ENCODE results near the gene VKORC1. TPM values are rescaled to one million over a fixed set of nuclear protein-coding genes. Genes with fewer than 3 reads are reported as not detected.

VKORC1 gene
- polyA plus RNA-seq, 5 donors: 61.7 to 78.7 (median 69.5) TPM

- DNase-seq: no peak
These were observed 37.8 kb upstream of the VKORC1 start for GRCh38 chr16:31132303-31132979.

- no peak for DNase-seq
These were observed 37.3 kb upstream of the VKORC1 start for GRCh38 chr16:31131841-31132271.

DNA sequence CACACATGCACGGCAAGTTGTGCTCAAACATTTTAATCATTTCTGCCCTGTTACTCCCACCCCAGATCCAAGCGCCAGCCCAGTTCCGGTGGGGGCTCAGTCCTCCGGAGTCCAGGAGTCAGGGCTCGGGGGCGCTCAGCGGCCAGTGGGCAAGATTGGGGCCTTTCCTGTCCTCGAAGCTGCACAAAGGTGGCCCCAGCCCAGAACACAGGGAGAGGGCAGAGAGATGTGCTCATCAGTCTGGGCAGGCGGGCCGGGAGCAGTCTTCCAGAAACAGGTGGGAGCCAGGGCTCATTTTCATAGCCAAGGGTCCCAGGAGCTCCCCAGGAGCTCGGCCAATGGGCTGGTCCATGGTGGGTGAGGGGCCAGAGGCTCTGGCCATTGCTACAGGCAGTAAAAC, 36.8 kb upstream of the VKORC1 start:
- DNase-seq: no peak

DNA sequence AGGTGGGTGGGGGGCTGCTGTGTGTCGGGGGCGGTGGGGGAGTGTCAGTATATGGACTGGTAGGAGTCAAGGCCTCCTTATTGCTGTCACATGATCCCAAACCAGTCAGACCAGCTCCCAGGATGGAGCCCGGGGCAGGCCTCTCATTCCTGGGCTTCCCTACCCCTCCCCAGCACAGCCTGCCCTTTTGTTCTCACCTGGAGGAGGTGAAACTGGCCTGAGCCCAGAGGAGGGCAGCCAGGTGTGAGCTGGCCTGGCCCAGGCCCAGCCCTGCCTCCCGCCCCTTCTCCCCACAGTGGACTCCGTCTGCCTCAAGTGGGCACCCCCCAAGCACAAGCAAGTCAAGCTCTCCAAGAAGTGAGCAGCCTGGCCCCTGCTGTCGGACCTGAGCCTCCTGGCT, 36.3 kb upstream of the VKORC1 start:
- peak; percentile 73 to 78 for DNase-seq

GRCh38 chr16:31130336-31130891, 35.8 kb upstream of the VKORC1 start:
- DNase-seq: no peak

GRCh38 chr16:31129568-31130335, 35.2 kb upstream of the VKORC1 start:
- no peak for DNase-seq

DNA sequence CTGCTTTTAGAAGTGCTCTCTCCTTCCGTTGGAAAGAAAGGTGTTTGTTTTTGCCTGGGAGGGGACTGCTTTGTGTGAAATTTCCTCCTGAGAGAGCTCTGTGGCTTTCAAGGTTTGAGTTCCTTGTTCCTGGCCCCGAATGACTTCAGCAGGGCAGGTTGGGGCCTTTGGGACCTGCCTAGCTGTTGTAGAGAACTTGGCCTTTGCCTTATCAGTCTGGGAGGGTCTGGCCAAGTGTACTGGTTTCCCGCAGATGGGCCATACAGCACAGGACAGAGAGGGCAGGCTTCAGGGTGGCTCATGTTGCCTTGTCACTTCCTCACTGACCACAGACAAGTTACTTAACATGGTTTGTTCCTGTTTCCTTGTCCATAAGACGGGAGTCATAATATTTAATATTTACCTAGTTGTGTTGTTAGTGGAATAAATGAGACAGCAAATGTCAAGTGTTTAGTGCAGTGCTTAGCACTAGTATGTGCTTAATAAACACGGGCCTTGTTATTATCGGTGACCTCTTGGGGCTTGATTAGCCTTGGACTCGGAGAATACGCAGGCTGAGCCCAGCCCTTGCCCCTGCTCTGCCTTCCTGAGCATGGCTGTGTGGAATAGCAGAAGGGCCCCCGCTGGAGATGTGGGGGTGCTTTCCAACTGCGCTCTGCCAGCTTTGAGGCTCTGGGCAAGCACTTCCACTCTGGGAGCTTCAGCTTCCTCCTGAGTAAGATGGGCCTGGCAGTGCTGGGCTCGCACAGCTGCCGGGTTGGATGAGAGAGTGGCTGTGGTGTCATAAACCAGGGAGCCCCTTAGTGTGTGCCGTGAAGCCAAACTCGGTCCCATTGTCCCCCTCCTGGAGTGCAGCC, 34.3 kb upstream of the VKORC1 start:
- DNase-seq: no peak

DNA sequence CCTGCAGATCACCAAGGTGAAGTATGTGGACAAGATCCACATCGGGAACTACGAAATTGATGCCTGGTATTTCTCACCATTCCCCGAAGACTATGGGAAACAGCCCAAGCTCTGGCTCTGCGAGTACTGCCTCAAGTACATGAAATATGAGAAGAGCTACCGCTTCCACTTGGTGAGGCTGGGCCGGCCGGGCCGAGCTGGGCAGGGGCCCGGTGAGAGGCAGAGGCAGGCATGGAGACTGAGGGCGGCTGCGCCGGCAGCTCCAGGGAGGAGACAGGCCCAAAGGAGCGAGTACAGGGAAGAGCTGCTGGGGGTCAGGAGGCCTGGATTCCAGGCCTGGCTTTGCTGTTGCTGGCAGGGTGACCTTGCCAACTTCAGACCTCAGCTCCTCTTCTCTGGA, 32.6 kb upstream of the VKORC1 start:
- no peak for DNase-seq

DNA sequence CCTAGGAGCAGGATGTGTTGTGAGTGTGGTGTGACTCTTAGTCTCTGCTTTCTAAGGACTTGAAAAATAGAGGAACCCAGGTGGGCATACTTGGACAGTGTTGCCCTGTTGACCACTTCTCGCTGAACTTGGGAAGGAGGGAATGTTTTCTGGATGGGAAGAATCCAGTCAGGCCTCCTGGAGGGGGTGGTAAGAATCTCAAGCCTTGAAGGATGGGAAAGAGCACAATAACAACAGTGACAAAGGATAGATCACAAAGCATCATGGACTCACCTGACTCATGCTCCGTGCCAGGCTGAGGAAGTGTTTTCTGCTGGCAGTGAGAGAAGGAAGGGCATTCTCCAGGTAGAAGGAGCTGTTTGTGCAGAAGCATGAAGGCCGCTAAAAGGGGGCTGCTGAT, 31.2 kb upstream of the VKORC1 start:
- DNase-seq: no peak

- no peak for DNase-seq
These were observed 25.5 kb upstream of the VKORC1 start for GRCh38 chr16:31120129-31120528.

GRCh38 chr16:31118223-31119155, 23.9 kb upstream of the VKORC1 start:
- DNase-seq: no peak

DNA sequence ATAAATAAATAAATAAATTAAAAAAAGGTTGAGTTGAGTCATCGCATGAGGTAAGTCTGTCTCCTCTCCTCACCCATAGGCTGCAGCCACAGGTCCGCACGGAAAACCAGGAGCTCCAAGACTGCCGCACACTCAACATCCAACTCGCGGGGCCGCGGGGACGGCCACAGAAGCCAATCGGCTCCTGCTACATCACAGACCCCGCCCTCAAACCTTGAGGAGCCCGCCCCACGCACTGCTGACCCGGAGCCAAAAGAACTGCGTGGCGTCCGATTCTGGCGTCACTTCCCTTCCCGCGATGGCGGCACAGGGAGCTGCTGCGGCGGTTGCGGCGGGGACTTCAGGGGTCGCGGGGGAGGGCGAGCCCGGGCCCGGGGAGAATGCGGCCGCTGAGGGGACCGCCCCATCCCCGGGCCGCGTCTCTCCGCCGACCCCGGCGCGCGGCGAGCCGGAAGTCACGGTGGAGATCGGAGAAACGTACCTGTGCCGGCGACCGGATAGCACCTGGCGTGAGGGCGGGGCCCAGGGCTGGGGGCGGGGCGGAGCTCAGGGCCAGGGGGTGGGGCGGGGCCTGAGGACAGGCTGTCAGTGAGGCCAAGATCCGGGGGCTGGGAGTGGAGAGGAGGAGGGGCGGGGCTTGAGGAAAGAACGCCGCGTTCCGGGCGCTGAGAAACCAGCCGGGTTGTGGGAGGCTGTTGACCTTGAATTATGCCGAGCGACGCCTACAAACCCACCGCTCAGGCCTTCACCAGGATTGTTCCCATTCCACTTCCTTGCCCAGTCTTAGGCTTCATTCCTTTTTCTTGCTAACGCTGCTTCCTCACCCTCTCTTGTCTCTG, 23.0 kb upstream of the VKORC1 start, which contains the start of gene KAT8:
Gene KAT8, plus strand, starts transcription at position 281 of the 839 bp plus-strand sequence. Its CDS starts 18 bp downstream, at position 299.
- peak; percentile 97 to 98 for DNase-seq

GRCh38 chr16:31114468-31114867, 19.9 kb upstream of the VKORC1 start:
- DNase-seq: no peak

- no peak for DNase-seq
These were observed 18.8 kb upstream of the VKORC1 start for GRCh38 chr16:31113121-31114120.

DNA sequence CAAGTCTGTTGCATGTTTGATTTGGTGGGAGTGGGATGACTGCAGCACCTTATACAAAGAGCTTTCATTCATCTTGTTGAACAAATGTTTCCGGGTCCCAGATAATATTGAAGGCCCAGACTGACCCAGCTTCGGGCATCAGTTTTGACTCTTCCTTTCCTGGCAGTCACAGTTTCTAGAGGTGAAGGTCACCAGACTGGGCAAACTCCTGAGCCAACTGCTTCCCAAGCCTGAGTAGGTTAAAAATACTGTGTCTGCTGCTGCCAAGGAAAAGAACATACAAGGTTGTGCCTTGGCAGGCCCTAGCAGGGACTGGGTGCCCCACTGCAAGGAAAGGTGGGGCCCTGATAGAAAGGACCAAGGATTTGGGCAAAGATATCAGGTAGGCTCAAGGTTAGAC, 18.1 kb upstream of the VKORC1 start:
- DNase-seq: no peak

DNA sequence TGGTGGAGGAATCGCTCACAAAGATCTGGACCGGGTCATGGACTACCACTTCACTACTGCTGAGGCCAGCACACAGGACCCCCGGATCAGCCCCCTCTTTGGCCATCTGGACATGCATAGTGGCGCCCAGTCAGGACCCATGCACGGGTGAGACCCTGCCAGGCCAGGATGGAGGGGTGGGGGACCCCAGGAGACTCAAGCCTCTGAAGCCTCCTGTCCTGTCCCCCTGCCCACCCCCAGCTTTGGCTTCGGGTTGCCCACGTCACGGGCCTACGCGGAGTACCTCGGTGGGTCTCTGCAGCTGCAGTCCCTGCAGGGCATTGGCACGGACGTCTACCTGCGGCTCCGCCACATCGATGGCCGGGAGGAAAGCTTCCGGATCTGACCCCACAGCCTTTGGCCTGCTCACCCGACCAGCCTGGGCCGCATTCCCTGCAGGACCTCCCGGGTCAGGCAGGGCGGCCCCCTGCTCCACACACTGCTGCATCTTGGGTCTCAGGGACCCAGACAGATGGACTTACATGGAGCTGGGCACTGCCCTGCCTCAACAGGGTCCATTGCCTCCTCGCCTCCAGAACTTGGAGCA, 17.4 kb upstream of the VKORC1 start:
- DNase-seq: no peak

GRCh38 chr16:31110106-31111034, 15.8 kb upstream of the VKORC1 start:
- no peak for DNase-seq
